HG03354 (cell line): ENCODE results near the gene MICAL2.

Experiments
- ATAC-seq: cut with Tn5 transposase; IDR thresholded peaks from one replicate; pipeline ENCODE4 v1.9.1; 2021; ENCODE audit warnings: mild to moderate bottlenecking; ENCODE audit not compliant: unreplicated experiment, poor library complexity, severe bottlenecking

MICAL2 gene, protein sequence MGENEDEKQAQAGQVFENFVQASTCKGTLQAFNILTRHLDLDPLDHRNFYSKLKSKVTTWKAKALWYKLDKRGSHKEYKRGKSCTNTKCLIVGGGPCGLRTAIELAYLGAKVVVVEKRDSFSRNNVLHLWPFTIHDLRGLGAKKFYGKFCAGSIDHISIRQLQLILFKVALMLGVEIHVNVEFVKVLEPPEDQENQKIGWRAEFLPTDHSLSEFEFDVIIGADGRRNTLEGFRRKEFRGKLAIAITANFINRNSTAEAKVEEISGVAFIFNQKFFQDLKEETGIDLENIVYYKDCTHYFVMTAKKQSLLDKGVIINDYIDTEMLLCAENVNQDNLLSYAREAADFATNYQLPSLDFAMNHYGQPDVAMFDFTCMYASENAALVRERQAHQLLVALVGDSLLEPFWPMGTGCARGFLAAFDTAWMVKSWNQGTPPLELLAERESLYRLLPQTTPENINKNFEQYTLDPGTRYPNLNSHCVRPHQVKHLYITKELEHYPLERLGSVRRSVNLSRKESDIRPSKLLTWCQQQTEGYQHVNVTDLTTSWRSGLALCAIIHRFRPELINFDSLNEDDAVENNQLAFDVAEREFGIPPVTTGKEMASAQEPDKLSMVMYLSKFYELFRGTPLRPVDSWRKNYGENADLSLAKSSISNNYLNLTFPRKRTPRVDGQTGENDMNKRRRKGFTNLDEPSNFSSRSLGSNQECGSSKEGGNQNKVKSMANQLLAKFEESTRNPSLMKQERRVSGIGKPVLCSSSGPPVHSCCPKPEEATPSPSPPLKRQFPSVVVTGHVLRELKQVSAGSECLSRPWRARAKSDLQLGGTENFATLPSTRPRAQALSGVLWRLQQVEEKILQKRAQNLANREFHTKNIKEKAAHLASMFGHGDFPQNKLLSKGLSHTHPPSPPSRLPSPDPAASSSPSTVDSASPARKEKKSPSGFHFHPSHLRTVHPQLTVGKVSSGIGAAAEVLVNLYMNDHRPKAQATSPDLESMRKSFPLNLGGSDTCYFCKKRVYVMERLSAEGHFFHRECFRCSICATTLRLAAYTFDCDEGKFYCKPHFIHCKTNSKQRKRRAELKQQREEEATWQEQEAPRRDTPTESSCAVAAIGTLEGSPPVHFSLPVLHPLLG

GRCh38 chr11:12110201-12110713 lies at the start of gene MICAL2:
Gene MICAL2 (plus strand): TSS chr11:12110590. CDS start chr11:12162156, 51,566 bp downstream.
- ATAC-seq, result peak; percentile 98

GRCh38 chr11:12061851-12062560 lies 48.4 kb upstream of the MICAL2 start:
- no peak for ATAC-seq

GRCh38 chr11:12063251-12063650 lies 47.1 kb upstream of the MICAL2 start:
- ATAC-seq, result no peak

DNA sequence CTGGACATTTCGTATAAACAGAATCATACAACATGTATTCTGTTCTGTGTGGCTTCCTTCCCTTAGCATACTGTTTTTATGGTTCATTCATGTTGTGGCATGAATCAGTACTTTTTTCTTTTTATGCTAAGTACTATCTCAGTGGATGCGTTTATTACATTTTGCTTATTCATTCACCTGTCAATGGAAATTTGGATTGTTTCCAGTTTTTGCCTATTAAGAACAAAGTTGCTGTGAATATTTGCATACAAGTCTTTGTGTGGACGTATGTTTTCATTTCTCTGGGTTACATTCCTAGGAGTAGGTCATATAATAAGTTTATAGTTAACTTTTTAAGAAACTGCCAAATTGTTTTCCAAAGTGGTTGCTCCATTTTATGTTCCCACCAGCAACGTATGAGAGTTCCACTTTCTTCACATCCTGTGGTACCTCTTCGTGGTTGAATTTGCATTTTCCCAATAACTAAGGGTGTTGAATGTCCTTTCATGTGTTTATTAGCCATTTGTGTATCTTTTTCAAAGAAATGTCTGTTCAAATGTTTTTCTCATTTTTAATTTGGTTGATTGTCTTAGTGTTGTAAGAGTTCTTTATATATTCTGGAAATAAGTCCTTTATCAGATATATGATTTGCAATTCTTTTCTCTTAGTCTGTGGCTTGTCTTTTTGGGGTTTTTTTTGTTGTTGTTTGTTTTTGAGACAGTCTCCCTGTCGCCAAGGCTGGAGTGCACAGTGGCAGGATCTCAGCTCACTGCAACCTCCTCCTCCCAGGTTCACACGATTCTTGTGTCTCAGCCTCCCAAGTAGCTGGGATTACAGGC lies 46.0 kb upstream of the MICAL2 start:
- ATAC-seq, result no peak

DNA sequence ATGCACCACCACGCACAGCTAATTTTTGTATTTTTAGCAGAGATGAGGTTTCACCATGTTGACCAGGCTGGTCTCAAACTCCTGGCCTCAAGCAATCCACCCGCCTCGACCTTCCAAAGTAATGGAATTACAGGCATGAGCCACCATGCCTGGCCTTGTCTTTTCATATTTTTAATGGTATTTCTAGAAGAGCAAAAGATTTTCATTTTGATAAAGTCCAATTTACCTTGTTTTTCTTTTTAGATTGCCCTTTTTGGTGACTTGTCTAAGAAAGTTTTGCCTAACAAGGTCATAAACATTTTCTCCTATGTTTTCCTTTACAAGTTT lies 45.5 kb upstream of the MICAL2 start:
- ATAC-seq, result no peak

- no peak for ATAC-seq
Observed at GRCh38 chr11:12066056-12066798, 44.2 kb upstream of the MICAL2 start.

DNA sequence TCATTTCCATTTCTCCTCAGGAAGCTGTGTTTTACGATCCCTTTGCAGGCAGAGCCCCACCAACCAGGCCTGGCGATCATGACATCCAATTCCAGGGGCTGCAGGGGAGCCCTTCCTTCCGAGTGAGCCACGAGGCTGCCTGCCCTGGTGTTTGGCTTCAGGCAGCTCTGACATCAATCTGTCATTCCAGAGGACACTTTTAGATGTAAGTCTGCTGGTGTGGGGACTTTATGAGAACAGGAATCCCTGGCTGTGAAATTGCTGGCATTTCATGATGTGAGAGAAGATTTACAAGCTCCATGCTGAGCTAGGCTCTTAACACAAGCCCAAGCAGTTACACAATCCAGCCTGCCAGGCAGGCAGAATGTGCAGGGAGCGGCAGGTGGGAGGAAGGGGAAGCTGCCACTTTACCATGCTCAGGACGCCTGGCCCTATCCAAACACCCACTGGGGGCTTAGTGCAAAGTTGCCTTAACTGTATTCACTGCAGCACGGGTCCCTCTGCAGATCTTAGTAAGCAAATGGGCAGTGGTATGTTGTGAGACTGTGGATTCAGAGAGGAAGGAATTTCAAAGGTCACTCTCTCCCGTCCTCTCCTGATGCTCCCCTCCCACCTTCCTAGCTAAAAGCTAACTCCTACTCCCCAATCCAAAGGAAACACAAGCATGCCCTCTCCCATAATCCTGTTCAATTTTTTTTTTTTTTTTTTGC lies 43.4 kb upstream of the MICAL2 start:
- ATAC-seq, result no peak

DNA sequence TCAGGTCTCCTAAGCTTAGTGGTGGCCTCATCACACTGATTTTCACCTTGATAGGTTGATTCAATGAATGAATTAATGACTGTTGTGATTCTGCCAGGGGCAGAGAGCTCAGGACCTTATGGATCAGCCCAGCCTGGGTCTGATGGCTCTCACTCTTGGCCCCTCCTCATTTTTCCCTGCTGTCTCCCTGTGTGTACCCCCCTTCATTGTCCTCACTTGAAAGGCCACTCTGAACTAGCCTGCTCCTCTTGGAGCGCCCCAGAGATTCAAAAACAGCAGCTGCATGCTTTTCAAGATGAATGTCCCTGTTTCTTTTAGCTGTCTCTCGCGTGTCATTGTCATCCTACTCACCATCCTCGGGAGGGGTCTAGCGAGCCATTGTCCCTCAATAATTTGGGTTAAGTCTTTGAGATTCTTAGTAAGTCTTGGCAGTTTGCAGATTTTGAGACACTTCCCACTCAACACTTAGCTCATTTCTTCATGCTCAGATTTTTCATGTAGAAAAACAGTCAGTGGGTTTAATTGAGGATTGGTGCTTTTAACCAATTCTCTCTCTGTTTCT lies 42.5 kb upstream of the MICAL2 start:
- no peak for ATAC-seq

- no peak for ATAC-seq
Observed at GRCh38 chr11:12069066-12069676, 41.2 kb upstream of the MICAL2 start.

- no peak for ATAC-seq
Observed at GRCh38 chr11:12070446-12071267, 39.7 kb upstream of the MICAL2 start.

- no peak for ATAC-seq
Observed at GRCh38 chr11:12071574-12071973, 38.8 kb upstream of the MICAL2 start.

GRCh38 chr11:12073436-12073835 lies 37.0 kb upstream of the MICAL2 start:
- ATAC-seq, result no peak

GRCh38 chr11:12073886-12074285 lies 36.5 kb upstream of the MICAL2 start:
- ATAC-seq, result no peak

DNA sequence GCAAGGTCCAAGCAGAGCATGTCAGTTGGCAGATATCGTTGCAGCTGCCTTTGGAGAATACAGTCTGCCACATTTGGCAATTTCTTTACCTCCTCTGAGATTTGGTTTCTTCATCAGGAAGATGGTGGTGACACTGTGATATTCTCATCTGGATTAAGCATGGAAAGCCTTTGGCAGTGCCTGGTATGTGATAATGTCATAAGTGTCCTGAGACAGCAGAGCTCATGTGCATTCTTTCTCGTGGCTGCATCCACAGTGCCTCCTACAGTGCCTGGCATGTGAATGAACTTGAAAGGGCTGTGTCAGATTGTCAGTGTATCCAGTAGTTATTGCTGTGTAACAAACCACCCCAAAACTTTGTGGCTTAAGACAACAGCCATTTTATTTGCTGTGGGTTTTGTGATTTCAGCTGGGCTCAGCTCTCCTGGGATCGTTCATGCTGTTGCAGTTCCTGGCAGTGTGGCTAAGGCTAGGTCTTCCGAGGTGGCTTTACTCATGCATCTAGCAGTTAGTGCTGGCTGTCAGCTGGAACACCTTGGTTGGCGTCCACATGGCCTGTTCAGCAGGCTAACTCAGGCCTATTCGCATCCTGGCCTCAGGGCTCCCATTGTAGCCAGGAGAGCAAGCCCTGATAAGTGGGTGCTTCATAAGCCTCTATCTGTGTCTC lies 35.7 kb upstream of the MICAL2 start:
- no peak for ATAC-seq

DNA sequence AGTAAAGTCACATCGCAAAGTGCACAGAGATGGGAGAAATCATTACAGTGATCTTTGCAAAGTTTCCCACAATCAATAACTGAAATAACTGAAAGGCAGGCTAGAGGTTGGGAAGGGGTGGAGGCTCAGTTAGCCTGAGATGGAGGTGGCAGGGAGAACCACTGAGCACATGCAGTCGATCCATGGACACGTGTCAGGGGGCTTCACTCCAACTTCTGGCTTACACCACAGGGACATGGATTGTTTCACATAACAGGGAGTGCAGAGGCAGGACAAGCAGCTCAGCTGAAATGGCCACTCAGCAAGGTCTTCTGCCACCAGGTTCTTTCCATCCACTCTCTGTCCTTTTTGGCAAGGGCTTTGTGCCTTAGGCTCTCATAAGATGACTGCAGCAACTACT lies 35.1 kb upstream of the MICAL2 start:
- ATAC-seq, result no peak
